Vein endothelial cell (primary cell): ENCODE data around the gene POLE3. TPM values are rescaled to one million over a fixed set of nuclear protein-coding genes. Genes with fewer than 3 reads are reported as not detected.

Experiments
- total RNA-seq: library from RNA; depleted of rRNA; stranded (reverse); fragments of >200 nt; gene quantifications from 2 replicates; pipeline ENCODE4 v1.2.3, GENCODE V29; 2012

Gene POLE3
- 52.3 and 63.3 TPM in 2 replicates for total RNA-seq

GRCh38 chr9:113410207-113410864 lies at the start of gene POLE3, which contains the start of gene C9orf43:
TSS of gene POLE3 (minus strand) at chr9:113410675. CDS start at chr9:113410293, 382 bp downstream.
TSS of gene C9orf43 (plus strand) at chr9:113410747. CDS start at chr9:113413494, 2,747 bp downstream.

GRCh38 chr9:113401027-113401792 lies 9.3 kb downstream of the POLE3 start, which contains the start of gene ALAD:
TSS of gene ALAD (minus strand) at chr9:113401284. CDS start at chr9:113393559, 7,725 bp downstream.

GRCh38 chr9:113376634-113377567 lies 33.6 kb downstream of the POLE3 start, which contains the start of gene HDHD3:
TSS of gene HDHD3 (minus strand) at chr9:113376986. CDS start at chr9:113374354, 2,632 bp downstream.

Other genes with a start within 250 kb of the POLE3 start
- gene FKBP15, start 189.4 kb downstream of the POLE3 start, total RNA-seq = 24.2 and 28.8 TPM in 2 replicates
- 18.0 TPM in 2 replicates for gene SLC31A1, start 189.1 kb downstream of the POLE3 start, total RNA-seq
- gene CDC26, start 135.1 kb downstream of the POLE3 start, total RNA-seq = 32.9 and 34.3 TPM in 2 replicates
- 23.2 and 28.2 TPM in 2 replicates for gene PRPF4, start 135.0 kb downstream of the POLE3 start, total RNA-seq
- gene RNF183, start 107.3 kb downstream of the POLE3 start, total RNA-seq = not detected in 2 replicates
- gene WDR31, start 70.4 kb downstream of the POLE3 start, total RNA-seq = 0.29 and 0.33 TPM in 2 replicates
- gene BSPRY, start 61.1 kb downstream of the POLE3 start, total RNA-seq = not detected in 2 replicates
- gene HDHD3, start 33.7 kb downstream of the POLE3 start, total RNA-seq = 7.5 and 9.2 TPM in 2 replicates
- 13.4 and 14.3 TPM in 2 replicates for gene ALAD, start 9.4 kb downstream of the POLE3 start, total RNA-seq
- 1.2 and 1.3 TPM in 2 replicates for gene C9orf43, start 72 bp upstream of the POLE3 start, total RNA-seq
- gene RGS3, start 53.1 kb upstream of the POLE3 start, total RNA-seq = 360 and 441 TPM in 2 replicates